Esophagus squamous epithelium (tissue), 5 donors: ENCODE data around the gene UNC5C. TPM values are rescaled to one million over a fixed set of nuclear protein-coding genes. Genes with fewer than 3 reads are reported as not detected.

Experiments used
- DNase-seq: peaks from one replicate; lab custom pipeline; 2025; lab: John Stamatoyannopoulos, UW
- H3K27ac ChIP-seq, 4 donors: fragments of 200-600 bp; sonication (generic); one replicate each; pipeline ENCODE4 v1.5.1; 2016 to 2019; ENCODE audit warnings: mild to moderate bottlenecking in 1 of 4
- H3K27me3 ChIP-seq, 4 donors: fragments of 200-600 bp; sonication (generic); 1 replicate in 3 of 4; 2 replicates in 1 of 4; pipeline versions ENCODE4 v1.5.1 to v1.6.0; 2017 to 2021; ENCODE audit warnings: antibody characterized with exemption in 1 of 4
- H3K36me3 ChIP-seq, 3 donors: fragments of 200-600 bp; sonication (generic); one replicate each; pipeline ENCODE4 v1.5.1; 2016 to 2019
- H3K4me1 ChIP-seq, 3 donors: fragments of 200-600 bp; sonication (generic); one replicate each; pipeline ENCODE4 v1.5.1; 2017 to 2019
- H3K4me3 ChIP-seq, 4 donors: fragments of 200-600 bp; sonication (generic); 1 replicate in 3 of 4; 2 replicates in 1 of 4; pipeline ENCODE4 v1.5.1; 2016 to 2019; ENCODE audit warnings: mild to moderate bottlenecking in 2 of 4, moderate library complexity in 1 of 4
- H3K9me3 ChIP-seq, 3 donors: fragments of 200-600 bp; sonication (generic); one replicate each; pipeline ENCODE4 v1.5.1; 2016 to 2019
- POLR2A ChIP-seq, 4 donors: fragments of 450-650 bp; IDR thresholded peaks; one replicate each; pipeline ENCODE4 v1.6.1; 2017; ENCODE audit warnings: antibody characterized with exemption in 4 of 4, mild to moderate bottlenecking in 4 of 4, moderate library complexity in 3 of 4
- WGBS, 2 donors: methylation state at CpG; one replicate each; pipeline ENCODE4 v1.1.5; 2018; 5-methylcytosine and 5-hydroxymethylcytosine counted together
- intact Hi-C: fragments of 100-400 bp; cut with DNase I; formaldehyde crosslinking; loops from one replicate; pipeline ENCODE4 v1.15.0; 2022
- total RNA-seq, 4 donors: library from RNA; depleted of rRNA; stranded (reverse); fragments of >200 nt; gene quantifications; one replicate each; pipeline ENCODE4 v1.1.0, GENCODE V29; 2016
- TF ChIP-seq, protein P1 (sequence below), 6 experiments: fragments of 450-650 bp in 4 of 6; fragments of 200-600 bp in 2 of 6; sonication (generic) in 2 of 6; IDR thresholded peaks; one replicate each; pipeline ENCODE4 v1.5.1; 2016 to 2019; ENCODE audit warnings: antibody characterized with exemption in 6 of 6, mild to moderate bottlenecking in 4 of 6, moderate library complexity in 4 of 6
- donor health status: DM: yes; HTN: yes; CAD: no.

UNC5C gene
- total RNA-seq, 4 donors from 2014 or later, result 0.11 to 0.95 (median 0.36) TPM

GRCh38 chr4:95325665-95326064 is 223.1 kb downstream of the UNC5C start:
- H3K4me3 ChIP-seq, result no peak overlapping the region
- H3K27me3 ChIP-seq, result no peaks in the 10 kb centered on the region
- no peak for TF ChIP-seq POLR2A (IDR thresholded peaks at IDR 0.05)
- TF ChIP-seq, protein P1, sequence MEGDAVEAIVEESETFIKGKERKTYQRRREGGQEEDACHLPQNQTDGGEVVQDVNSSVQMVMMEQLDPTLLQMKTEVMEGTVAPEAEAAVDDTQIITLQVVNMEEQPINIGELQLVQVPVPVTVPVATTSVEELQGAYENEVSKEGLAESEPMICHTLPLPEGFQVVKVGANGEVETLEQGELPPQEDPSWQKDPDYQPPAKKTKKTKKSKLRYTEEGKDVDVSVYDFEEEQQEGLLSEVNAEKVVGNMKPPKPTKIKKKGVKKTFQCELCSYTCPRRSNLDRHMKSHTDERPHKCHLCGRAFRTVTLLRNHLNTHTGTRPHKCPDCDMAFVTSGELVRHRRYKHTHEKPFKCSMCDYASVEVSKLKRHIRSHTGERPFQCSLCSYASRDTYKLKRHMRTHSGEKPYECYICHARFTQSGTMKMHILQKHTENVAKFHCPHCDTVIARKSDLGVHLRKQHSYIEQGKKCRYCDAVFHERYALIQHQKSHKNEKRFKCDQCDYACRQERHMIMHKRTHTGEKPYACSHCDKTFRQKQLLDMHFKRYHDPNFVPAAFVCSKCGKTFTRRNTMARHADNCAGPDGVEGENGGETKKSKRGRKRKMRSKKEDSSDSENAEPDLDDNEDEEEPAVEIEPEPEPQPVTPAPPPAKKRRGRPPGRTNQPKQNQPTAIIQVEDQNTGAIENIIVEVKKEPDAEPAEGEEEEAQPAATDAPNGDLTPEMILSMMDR (IDR thresholded peaks at IDR 0.05), result no peak
- 83 to 89% methylated on average over 1 of the region's 1 CpG for WGBS, 2 donors
- no peak for DNase-seq
- intact Hi-C loops, result no loop called here
- no peaks in the 10 kb centered on the region for H3K4me1 ChIP-seq
- no peak overlapping the region for H3K27ac ChIP-seq
- H3K36me3 ChIP-seq, result no peaks in the 10 kb centered on the region
- no peaks in the 10 kb centered on the region for H3K9me3 ChIP-seq

DNA sequence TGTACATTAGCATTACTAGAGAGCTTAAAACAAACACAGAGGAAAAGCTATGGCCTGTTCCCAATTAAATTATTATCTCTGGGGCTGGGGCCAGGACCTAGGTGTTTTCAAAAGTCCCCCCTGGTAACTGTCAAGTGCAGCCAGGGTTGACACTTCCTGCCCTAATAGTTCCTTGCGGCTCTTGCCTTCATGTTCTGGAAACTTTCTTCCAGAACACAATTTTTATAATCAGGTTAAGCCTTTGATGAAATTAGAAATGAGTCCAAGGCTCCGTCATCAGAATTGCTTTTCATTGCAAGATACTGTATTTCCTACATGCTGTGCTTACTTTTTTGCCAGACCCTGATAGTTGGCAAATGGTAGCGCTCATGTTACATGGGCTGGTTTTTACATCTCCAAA is 229.6 kb downstream of the UNC5C start:
- no peak for DNase-seq
- TF ChIP-seq, protein P1 (IDR thresholded peaks at IDR 0.05), result no peak
- no peak for TF ChIP-seq POLR2A (IDR thresholded peaks at IDR 0.05)

GRCh38 chr4:95318483-95318882 is 230.3 kb downstream of the UNC5C start:
- 60% methylated on average over 1 of the region's 1 CpG; no CpG with 5 or more reads in 1 of the 2 donors for WGBS, 2 donors
- Histone ChIP-seq H3K27me3 (no peaks in the 10 kb centered on the region), H3K9me3 (no peaks in the 10 kb centered on the region), H3K36me3 (no peaks in the 10 kb centered on the region), H3K27ac (no peak overlapping the region), H3K4me1 (no peaks in the 10 kb centered on the region), H3K4me3 (no peak overlapping the region)
- no peak for DNase-seq
- intact Hi-C loops, result no loop called here
- no peak for TF ChIP-seq POLR2A (IDR thresholded peaks at IDR 0.05)
- TF ChIP-seq, protein P1 (IDR thresholded peaks at IDR 0.05), result no peak

More for the DNA sequence above, 229.6 kb downstream of the UNC5C start:
- Histone ChIP-seq H3K27ac (no peak overlapping the region), H3K9me3 (no peaks in the 10 kb centered on the region), H3K36me3 (no peaks in the 10 kb centered on the region), H3K4me3 (no peak overlapping the region), H3K4me1 (no peaks in the 10 kb centered on the region), H3K27me3 (no peaks in the 10 kb centered on the region)
- intact Hi-C loops, result no loop called here
- 80 to 93% methylated on average over 2 to 3 of the region's 3 CpGs for WGBS, 2 donors

DNA sequence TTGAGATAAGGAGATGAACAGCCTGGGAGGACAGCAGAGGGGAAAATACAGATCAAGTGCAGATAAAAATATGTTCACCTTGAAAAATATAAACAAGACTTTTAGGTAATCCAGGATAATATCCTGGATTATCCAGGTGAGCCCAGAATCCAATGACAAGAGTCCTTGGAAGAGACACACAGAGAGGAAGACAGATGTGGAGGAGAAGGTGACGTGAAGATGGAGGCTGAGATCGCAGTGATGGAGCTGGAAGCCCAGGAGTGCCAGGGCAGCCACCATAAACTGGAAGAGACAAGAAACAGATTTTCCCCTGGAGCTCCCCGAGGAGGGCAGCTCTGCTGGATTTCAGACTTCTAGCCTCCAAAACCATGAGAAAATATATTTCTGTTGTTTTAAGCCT is 230.7 kb downstream of the UNC5C start:
- 80 to 82% methylated on average over 3 of the region's 3 CpGs for WGBS, 2 donors

DNA sequence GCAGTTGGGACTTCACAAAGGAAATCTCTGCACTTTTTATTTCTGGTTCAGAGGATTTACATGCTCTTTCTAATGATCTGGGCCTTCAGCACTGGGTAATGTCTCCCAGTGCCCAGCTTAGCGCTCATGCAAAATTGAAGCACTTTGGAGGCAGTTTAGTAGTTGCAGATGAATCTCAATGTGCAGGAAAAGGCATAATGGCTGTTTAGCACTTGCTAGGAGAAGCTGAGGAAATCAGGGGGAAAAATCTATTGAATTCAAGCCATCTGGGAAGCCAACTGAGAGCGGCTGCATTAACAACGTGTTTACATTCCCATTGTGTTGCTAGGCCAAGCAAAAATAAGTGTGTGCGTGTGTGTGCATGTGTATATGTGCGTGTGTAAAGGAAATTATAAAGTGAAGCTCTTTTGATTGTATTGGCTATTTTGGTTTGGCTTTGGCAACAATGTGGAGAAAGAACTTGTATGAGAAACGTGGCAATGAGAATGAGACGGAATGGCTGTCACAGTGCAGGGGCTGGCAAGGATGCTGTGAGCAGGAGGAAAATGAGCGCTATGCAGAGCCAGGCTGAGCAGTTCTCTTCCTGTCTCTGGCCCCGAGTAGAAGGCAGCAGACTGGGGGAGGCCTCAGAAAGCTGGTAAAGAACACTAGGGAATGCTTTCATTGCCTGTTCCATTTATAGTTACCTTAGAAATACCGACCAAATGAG is 231.5 kb downstream of the UNC5C start:
- WGBS, 2 donors, result 53 to 56% methylated on average over 10 of the region's 10 CpGs
- DNase-seq, result no peak
- Histone ChIP-seq H3K27me3 (no peaks in the 10 kb centered on the region), H3K36me3 (no peaks in the 10 kb centered on the region), H3K9me3 (no peaks in the 10 kb centered on the region), H3K4me1 (no peaks in the 10 kb centered on the region), H3K4me3 (no peak overlapping the region), H3K27ac (no peak overlapping the region)
- intact Hi-C loops, result no loop called here
- TF ChIP-seq, protein P1 (IDR thresholded peaks at IDR 0.05), result no peak
- no peak for TF ChIP-seq POLR2A (IDR thresholded peaks at IDR 0.05)

More for the DNA sequence above, 230.7 kb downstream of the UNC5C start:
- DNase-seq, result no peak
- Histone ChIP-seq H3K9me3 (no peaks in the 10 kb centered on the region), H3K27ac (no peak overlapping the region), H3K27me3 (no peaks in the 10 kb centered on the region), H3K4me1 (no peaks in the 10 kb centered on the region), H3K36me3 (no peaks in the 10 kb centered on the region), H3K4me3 (no peak overlapping the region)
- no peak for TF ChIP-seq POLR2A (IDR thresholded peaks at IDR 0.05)
- intact Hi-C loops, result no loop called here
